HepG2 (cell line): ENCODE data around the gene CARS2. TPM values are rescaled to one million over a fixed set of nuclear protein-coding genes. Genes with fewer than 3 reads are reported as not detected.

ENCODE experiments used
- ATAC-seq: fragments of 200-7000 bp; cut with Tn5 transposase; 3 replicates; pipeline ENCODE4 v1.9.1; 2020; ENCODE audit warnings: mild to moderate bottlenecking, moderate library complexity
- BruUV-seq: library from RNA; stranded (reverse); fragments of 400-500 nt; replicated peaks from 2 replicates; lab custom pipeline; 2021; lab: Mats Ljungman, UMichigan
- CTCF ChIA-PET: fragments of 300-600 bp; formaldehyde crosslinking; extraction: SDS; loops from one replicate; lab custom pipeline; 2021; ENCODE audit warnings: low total read pairs, inconsistent platforms, low intra/inter-chr PET ratio; lab: Yijun Ruan, JAX
- POLR2A ChIA-PET: fragments of 350-600 bp; sonication (Branson Sonifier 250); formaldehyde crosslinking; loops from one replicate; lab custom pipeline; 2020; ENCODE audit warnings: antibody characterized with exemption, inconsistent platforms; lab: Yijun Ruan, JAX
- DNase-seq: peaks from one replicate; pipeline ENCODE4 v3.0.0-alpha.2; 2015; ENCODE audit warnings: low spot score
- FAIRE-seq: peaks from 3 replicates; lab custom pipeline; 2011; peaks lifted over from hg19 to GRCh38; lab: Jason Lieb, UNC
- H2AFZ ChIP-seq: one replicate; pipeline ENCODE4 v1.6.1; 2011; ENCODE audit warnings: low read length, inconsistent platforms
- H3K27ac ChIP-seq: fragments of 300-600 bp; 3 replicates; pipeline ENCODE4 v1.8.0; 2011; ENCODE audit warnings: mixed run types, mild to moderate bottlenecking, mixed read lengths, low read length, inconsistent platforms; ENCODE audit not compliant: insufficient read depth; ENCODE audit errors: extremely low read length
- H3K27me3 ChIP-seq, 2 experiments: fragments of 200-600 bp in 1 of 2; 2 replicates in 1 of 2; 3 replicates in 1 of 2; pipeline versions ENCODE4 v1.6.0 to v1.8.0; 2011; ENCODE audit warnings: low read length in 2 of 2, mild to moderate bottlenecking in 2 of 2, moderate library complexity in 2 of 2, inconsistent platforms in 1 of 2; ENCODE audit not compliant: insufficient read depth in 2 of 2, control insufficient read depth in 1 of 2
- H3K36me3 ChIP-seq, 2 experiments: fragments of 200-600 bp in 1 of 2; replicated peaks in 1 of 2; 2 replicates in 1 of 2; 3 replicates in 1 of 2; pipeline versions ENCODE4 v1.5.1 to v1.8.0; 2011; ENCODE audit warnings: low read length in 2 of 2, inconsistent platforms in 1 of 2; ENCODE audit not compliant: insufficient read depth in 2 of 2, control insufficient read depth in 1 of 2
- H3K4me1 ChIP-seq: 2 replicates; pipeline ENCODE4 v1.5.1; 2012; ENCODE audit warnings: low read length, inconsistent platforms; ENCODE audit not compliant: insufficient read depth
- H3K4me2 ChIP-seq: 2 replicates; pipeline ENCODE4 v1.6.0; 2011; ENCODE audit warnings: low read depth, low read length, inconsistent platforms
- H3K4me3 ChIP-seq, 3 experiments: fragments of 200-600 bp in 1 of 3; sonication (generic), shearing (Covaris generic) in 1 of 3; replicated peaks in 1 of 3; 2 replicates each; pipeline ENCODE4 v1.5.1; 2011 to 2016; ENCODE audit warnings: low read length in 3 of 3, inconsistent platforms in 2 of 3, low read depth in 2 of 3, mild to moderate bottlenecking in 2 of 3, control low read depth in 1 of 3, mixed read lengths in 1 of 3; ENCODE audit not compliant: insufficient read depth in 1 of 3
- H3K79me2 ChIP-seq: one replicate; pipeline ENCODE4 v1.6.1; 2011; ENCODE audit warnings: low read length, inconsistent platforms; ENCODE audit not compliant: insufficient read depth
- H3K9ac ChIP-seq: 2 replicates; pipeline ENCODE4 v1.6.0; 2011; ENCODE audit warnings: mild to moderate bottlenecking, low read depth, low read length, inconsistent platforms; ENCODE audit not compliant: insufficient read depth
- H3K9me3 ChIP-seq: 2 replicates; pipeline ENCODE4 v1.5.1; 2012; ENCODE audit warnings: mild to moderate bottlenecking, low read length
- H4K20me1 ChIP-seq: 2 replicates; pipeline ENCODE4 v1.6.0; 2011; ENCODE audit warnings: inconsistent platforms, mild to moderate bottlenecking, low read length, moderate library complexity; ENCODE audit not compliant: insufficient read depth
- CBX2 ChIP-seq, 2 experiments: fragments of 200-600 bp in 1 of 2; sonication (generic); formaldehyde crosslinking in 1 of 2; IDR thresholded peaks; 2 replicates each; pipeline versions ENCODE4 v1.7.0 to v1.8.1; 2018 to 2022; ENCODE audit warnings: low read depth in 2 of 2, low read length in 1 of 2, mild to moderate bottlenecking in 1 of 2, missing genetic modification reagents in 1 of 2
- DNMT1 ChIP-seq: sonication (generic); formaldehyde crosslinking; IDR thresholded peaks from 2 replicates; pipeline ENCODE4 v1.5.1; 2020; ENCODE audit warnings: mild to moderate bottlenecking, missing genetic modification reagents
- DNMT3B ChIP-seq: conservative IDR thresholded peaks from 2 replicates; pipeline ENCODE4 v1.6.1; 2016; ENCODE audit warnings: missing biosample characterization, control low read depth
- FOXK1 ChIP-seq: sonication (generic); formaldehyde crosslinking; IDR thresholded peaks from 2 replicates; pipeline ENCODE4 v1.4.0; 2020; ENCODE audit warnings: low read depth, missing genetic modification reagents, borderline replicate concordance
- NCOA5 ChIP-seq: sonication (generic); formaldehyde crosslinking; IDR thresholded peaks from 2 replicates; pipeline ENCODE4 v1.4.0; 2020; ENCODE audit warnings: missing genetic modification reagents
- NR1H2 ChIP-seq: sonication (generic); formaldehyde crosslinking; IDR thresholded peaks from 2 replicates; pipeline ENCODE4 v1.8.1; 2022; ENCODE audit warnings: low read depth, missing genetic modification reagents, borderline replicate concordance
- PAWR ChIP-seq: sonication (generic); formaldehyde crosslinking; IDR thresholded peaks from 2 replicates; pipeline ENCODE4 v1.4.0; 2020; ENCODE audit warnings: missing genetic modification reagents, mild to moderate bottlenecking, borderline replicate concordance
- RBM39 ChIP-seq: fragments of 200-400 bp; formaldehyde crosslinking; IDR thresholded peaks from one replicate; pipeline ENCODE4 v1.6.1; 2018; ENCODE audit warnings: antibody characterized with exemption, mild to moderate bottlenecking, low read depth, low read length; ENCODE audit not compliant: poor library complexity, severe bottlenecking
- RFXAP ChIP-seq: sonication (generic); formaldehyde crosslinking; IDR thresholded peaks from 2 replicates; pipeline ENCODE4 v1.4.0; 2020; ENCODE audit warnings: missing genetic modification reagents, borderline replicate concordance
- TCF7 ChIP-seq: sonication (generic); IDR thresholded peaks from 2 replicates; pipeline ENCODE4 v1.6.1; 2016; ENCODE audit warnings: antibody characterized with exemption, low read depth
- TMF1 ChIP-seq: sonication (generic); formaldehyde crosslinking; IDR thresholded peaks from 2 replicates; pipeline ENCODE4 v1.8.1; 2022; ENCODE audit warnings: low read depth, missing genetic modification reagents
- WIZ ChIP-seq: sonication (generic); formaldehyde crosslinking; IDR thresholded peaks from 2 replicates; pipeline ENCODE4 v1.5.1; 2020; ENCODE audit warnings: mild to moderate bottlenecking, missing genetic modification reagents
- ZFP36L2 ChIP-seq: sonication (generic); formaldehyde crosslinking; IDR thresholded peaks from 2 replicates; pipeline ENCODE4 v1.4.0; 2020; ENCODE audit warnings: missing genetic modification reagents
- ZNF224 ChIP-seq: sonication (generic); formaldehyde crosslinking; IDR thresholded peaks from 2 replicates; pipeline ENCODE4 v1.5.0; 2020; ENCODE audit warnings: mild to moderate bottlenecking, missing genetic modification reagents
- ZNF557 ChIP-seq: sonication (generic); formaldehyde crosslinking; IDR thresholded peaks from 2 replicates; pipeline ENCODE4 v1.4.0; 2020; ENCODE audit warnings: missing genetic modification reagents
- ZNF775 ChIP-seq: sonication (generic); formaldehyde crosslinking; IDR thresholded peaks from 2 replicates; pipeline ENCODE4 v1.4.0; 2020; ENCODE audit warnings: missing genetic modification reagents, mild to moderate bottlenecking, moderate library complexity, borderline replicate concordance
- WGBS: methylation state at CpG from one replicate; pipeline ENCODE4 v1.1.6; 2017; ENCODE audit warnings: low lambda C conversion rate; 5-methylcytosine and 5-hydroxymethylcytosine counted together
- in situ Hi-C: cut with HindIII; loops from 2 replicates; pipeline ENCODE4 v1.10.0; 2017; ENCODE audit warnings: low pct_unique_long_range_greater_than_20kb; ENCODE audit not compliant: extremely low pct_ligation_motif_present
- intact Hi-C: fragments of 100-400 bp; cut with micrococcal nuclease; formaldehyde crosslinking; loops from one replicate; pipeline ENCODE4 v1.10.0; 2022; ENCODE audit not compliant: unreplicated experiment
- polyA plus RNA-seq, 8 experiments: library from polyadenylated mRNA; depleted of rRNA in 3 of 8; stranded (reverse) in 7 of 8; unstranded in 1 of 8; fragments of >200 nt; fragmentation: Illumina TruSeq in 4 of 8; extraction: Trizol in 4 of 8; gene quantifications; 2 replicates each; pipeline versions ENCODE4 v1.2.1 to v1.2.3, GENCODE V29; 2011 to 2016; ENCODE audit warnings: low read depth in 4 of 8, missing spikeins in 1 of 8, mixed read lengths in 1 of 8; ENCODE audit not compliant: insufficient read depth in 1 of 8
- total RNA-seq, 5 experiments: library from RNA; depleted of rRNA; stranded (reverse); fragments of >200 nt; fragmentation: Illumina TruSeq; extraction: Trizol; gene quantifications; 2 replicates each; pipeline ENCODE4 v1.2.3, GENCODE V29; 2016; ENCODE audit warnings: low read depth in 1 of 5
- TF ChIP-seq, protein P1 (sequence below): sonication (generic); formaldehyde crosslinking; IDR thresholded peaks from 2 replicates; pipeline ENCODE4 v1.4.0; 2020; ENCODE audit warnings: missing genetic modification reagents, borderline replicate concordance
- TF ChIP-seq, protein P2 (sequence below): IDR thresholded peaks from 2 replicates; pipeline ENCODE4 v1.6.1; 2016; ENCODE audit warnings: mild to moderate bottlenecking
- TF ChIP-seq, protein P3 (sequence below): sonication (generic); formaldehyde crosslinking; IDR thresholded peaks from 2 replicates; pipeline ENCODE4 v1.8.1; 2023; ENCODE audit warnings: mild to moderate bottlenecking, missing genetic modification reagents

The CARS2 gene
- total and polyA plus RNA-seq, 2 of the 13 experiments (the other 11 are each of a cell fraction or from before 2014, with no cell fraction given): 41.1 to 59.3 TPM

DNA sequence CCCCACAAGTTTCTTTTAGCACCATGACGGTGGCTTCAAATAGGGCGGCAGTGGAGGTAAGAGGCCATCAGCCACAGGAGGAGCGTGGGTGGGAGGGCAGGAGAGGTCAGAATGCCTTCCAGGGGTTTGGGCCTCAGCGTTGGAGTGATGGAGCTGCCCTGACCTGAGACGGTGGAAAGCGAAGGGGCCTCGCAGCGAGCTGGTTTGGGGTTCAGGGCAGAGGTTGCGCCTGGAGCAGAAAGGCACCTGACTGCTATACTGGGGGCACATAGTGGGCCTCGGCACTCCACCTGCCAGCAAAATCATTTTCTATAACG is 91.0 kb downstream of the CARS2 start:
- peak overlapping the region; percentile 96 to 97 (median 97); a peak in 5 of 6 replicates for H3K4me3 ChIP-seq
- H3K27ac ChIP-seq: peak overlapping the region; percentile 83
- no peaks in the 10 kb centered on the region for H3K9me3 ChIP-seq
- H3K9ac ChIP-seq: peak overlapping the region; percentile 69
- H3K79me2 ChIP-seq: peaks cover 41% of the 10 kb centered on the region
- peak overlapping the region; percentile 94 for H3K4me2 ChIP-seq
- peaks cover 61% of the 10 kb centered on the region for H3K4me1 ChIP-seq
- intact Hi-C loops: loop anchor here (1.0 to 5.0 kb wide), 2 partner anchors 38 to 158 kb away; no protein-coding TSS in a partner anchor
- peaks cover 21% of the 10 kb centered on the region for H4K20me1 ChIP-seq
- in situ Hi-C loops: no loop called here
- peak overlapping the region; percentile 66 for H2AFZ ChIP-seq
- TSS peak; percentile 94 for BruUV-seq
- ATAC-seq (no peak), DNase-seq (no peak), FAIRE-seq (no peak)
- H3K27me3 ChIP-seq: peaks cover 1 to 13% of the 10 kb centered on the region in 2 experiments; a peak in 3 of 5 replicates
- ChIA-PET POLR2A (interaction anchor here (0.8 to 1.9 kb wide), 11 partner anchors 10 to 300 kb away, joined by 3 to 19 read pairs (median 5); partner anchors contain the start of genes ANKRD10, CARS2 and RAB20), CTCF (no interaction called here)
- no peaks in the 10 kb centered on the region for H3K36me3 ChIP-seq
- WGBS: 84% methylated on average over 9 of the region's 11 CpGs
- TF ChIP-seq PAWR (CRISPR knock-in tag): no peak
- TF ChIP-seq CBX2 (IDR thresholded peaks at IDR 0.05; ENCODE audit: low read depth, low read length): no peak
- no peak for TF ChIP-seq CBX2 (CRISPR knock-in tag; IDR thresholded peaks at IDR 0.05; ENCODE audit: low read depth)
- TF ChIP-seq TCF7: no peak
- TF ChIP-seq, protein P1, sequence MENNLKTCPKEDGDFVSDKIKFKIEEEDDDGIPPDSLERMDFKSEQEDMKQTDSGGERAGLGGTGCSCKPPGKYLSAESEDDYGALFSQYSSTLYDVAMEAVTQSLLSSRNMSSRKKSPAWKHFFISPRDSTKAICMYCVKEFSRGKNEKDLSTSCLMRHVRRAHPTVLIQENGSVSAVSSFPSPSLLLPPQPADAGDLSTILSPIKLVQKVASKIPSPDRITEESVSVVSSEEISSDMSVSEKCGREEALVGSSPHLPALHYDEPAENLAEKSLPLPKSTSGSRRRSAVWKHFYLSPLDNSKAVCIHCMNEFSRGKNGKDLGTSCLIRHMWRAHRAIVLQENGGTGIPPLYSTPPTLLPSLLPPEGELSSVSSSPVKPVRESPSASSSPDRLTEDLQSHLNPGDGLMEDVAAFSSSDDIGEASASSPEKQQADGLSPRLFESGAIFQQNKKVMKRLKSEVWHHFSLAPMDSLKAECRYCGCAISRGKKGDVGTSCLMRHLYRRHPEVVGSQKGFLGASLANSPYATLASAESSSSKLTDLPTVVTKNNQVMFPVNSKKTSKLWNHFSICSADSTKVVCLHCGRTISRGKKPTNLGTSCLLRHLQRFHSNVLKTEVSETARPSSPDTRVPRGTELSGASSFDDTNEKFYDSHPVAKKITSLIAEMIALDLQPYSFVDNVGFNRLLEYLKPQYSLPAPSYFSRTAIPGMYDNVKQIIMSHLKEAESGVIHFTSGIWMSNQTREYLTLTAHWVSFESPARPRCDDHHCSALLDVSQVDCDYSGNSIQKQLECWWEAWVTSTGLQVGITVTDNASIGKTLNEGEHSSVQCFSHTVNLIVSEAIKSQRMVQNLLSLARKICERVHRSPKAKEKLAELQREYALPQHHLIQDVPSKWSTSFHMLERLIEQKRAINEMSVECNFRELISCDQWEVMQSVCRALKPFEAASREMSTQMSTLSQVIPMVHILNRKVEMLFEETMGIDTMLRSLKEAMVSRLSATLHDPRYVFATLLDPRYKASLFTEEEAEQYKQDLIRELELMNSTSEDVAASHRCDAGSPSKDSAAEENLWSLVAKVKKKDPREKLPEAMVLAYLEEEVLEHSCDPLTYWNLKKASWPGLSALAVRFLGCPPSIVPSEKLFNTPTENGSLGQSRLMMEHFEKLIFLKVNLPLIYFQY (CRISPR knock-in tag): no peak
- no peak for TF ChIP-seq TMF1 (CRISPR knock-in tag)
- no peak for TF ChIP-seq WIZ (CRISPR knock-in tag)
- TF ChIP-seq, protein P2, sequence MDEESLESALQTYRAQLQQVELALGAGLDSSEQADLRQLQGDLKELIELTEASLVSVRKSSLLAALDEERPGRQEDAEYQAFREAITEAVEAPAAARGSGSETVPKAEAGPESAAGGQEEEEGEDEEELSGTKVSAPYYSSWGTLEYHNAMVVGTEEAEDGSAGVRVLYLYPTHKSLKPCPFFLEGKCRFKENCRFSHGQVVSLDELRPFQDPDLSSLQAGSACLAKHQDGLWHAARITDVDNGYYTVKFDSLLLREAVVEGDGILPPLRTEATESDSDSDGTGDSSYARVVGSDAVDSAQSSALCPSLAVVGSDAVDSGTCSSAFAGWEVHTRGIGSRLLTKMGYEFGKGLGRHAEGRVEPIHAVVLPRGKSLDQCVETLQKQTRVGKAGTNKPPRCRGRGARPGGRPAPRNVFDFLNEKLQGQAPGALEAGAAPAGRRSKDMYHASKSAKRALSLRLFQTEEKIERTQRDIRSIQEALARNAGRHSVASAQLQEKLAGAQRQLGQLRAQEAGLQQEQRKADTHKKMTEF: no peak
- no peak for TF ChIP-seq NR1H2 (CRISPR knock-in tag)
- no peak for TF ChIP-seq RBM39
- no peak for TF ChIP-seq ZNF775 (CRISPR knock-in tag)
- TF ChIP-seq NCOA5 (CRISPR knock-in tag): no peak
- TF ChIP-seq DNMT3B (CRISPR knock-in tag): no peak
- no peak for TF ChIP-seq RFXAP (CRISPR knock-in tag)
- no peak for TF ChIP-seq ZFP36L2
- no peak for TF ChIP-seq FOXK1 (CRISPR knock-in tag)
- no peak for TF ChIP-seq DNMT1 (CRISPR knock-in tag)
- TF ChIP-seq, protein P3, sequence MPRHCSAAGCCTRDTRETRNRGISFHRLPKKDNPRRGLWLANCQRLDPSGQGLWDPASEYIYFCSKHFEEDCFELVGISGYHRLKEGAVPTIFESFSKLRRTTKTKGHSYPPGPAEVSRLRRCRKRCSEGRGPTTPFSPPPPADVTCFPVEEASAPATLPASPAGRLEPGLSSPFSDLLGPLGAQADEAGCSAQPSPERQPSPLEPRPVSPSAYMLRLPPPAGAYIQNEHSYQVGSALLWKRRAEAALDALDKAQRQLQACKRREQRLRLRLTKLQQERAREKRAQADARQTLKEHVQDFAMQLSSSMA: 0 out of 2 replicates have a peak, but pooled peaks have one; percentile 24
- 0 out of 2 replicates have a peak, but pooled peaks have one; percentile 35 for TF ChIP-seq ZNF224
- 0 out of 2 replicates have a peak, but pooled peaks have one; percentile 24 for TF ChIP-seq ZNF557 (CRISPR knock-in tag)
